ENCODE measurements around the gene GNAT1.

The GNAT1 gene

DNA sequence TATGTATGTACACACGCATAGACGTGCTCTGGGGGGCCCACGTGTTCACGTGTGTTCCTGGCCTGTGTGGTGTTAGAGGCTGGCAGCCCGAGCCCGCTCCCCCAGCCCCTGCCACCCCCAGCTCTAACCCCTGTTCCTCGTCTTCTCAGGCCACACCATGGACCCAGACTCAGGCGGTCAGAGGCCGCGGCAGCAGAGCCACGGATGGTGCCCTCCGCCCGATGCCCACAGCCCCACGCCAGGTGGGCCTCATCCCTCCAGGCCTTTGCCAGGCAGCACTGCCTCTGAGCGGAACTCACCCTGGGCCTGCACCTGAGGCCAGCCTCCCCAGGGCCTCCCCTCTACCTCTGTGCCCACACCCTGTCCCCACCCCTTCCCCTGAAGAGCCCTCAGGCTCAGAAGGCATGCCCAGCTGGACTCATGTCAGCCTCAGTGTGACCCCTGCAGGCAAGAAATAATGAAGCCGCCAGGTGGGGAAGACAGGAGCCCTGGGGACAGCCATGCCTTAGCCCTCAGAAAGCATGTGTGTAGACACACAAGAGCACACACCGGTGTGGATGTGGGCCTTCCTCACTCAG, 16.4 kb upstream of the GNAT1 start:
- no peak for DNase-seq (ENCODE audit: low read depth in 2 of 3, low spot score in 2 of 3)

DNA sequence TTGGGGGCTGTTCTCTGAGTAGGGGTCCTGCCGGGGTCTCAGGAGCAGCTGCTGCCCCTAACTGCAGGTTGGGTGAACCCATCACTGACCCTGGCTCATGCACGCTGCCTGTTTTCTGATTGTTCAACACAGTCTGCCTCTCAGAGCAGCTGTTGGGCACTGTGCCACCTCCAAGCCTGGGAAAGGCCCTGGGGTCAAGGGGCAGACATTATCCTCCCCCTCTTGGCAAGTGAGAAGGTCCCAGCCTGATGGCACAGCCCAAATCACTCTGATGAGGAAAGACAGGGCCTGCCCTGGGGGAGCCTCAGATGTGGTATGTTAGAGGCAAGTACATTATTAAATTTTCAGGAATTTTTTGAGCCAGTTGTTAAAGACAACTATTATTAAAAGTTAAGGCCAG, 14.1 kb upstream of the GNAT1 start:
- DNase-seq (ENCODE audit: low read depth in 2 of 3, low spot score in 2 of 3): no peak

DNA sequence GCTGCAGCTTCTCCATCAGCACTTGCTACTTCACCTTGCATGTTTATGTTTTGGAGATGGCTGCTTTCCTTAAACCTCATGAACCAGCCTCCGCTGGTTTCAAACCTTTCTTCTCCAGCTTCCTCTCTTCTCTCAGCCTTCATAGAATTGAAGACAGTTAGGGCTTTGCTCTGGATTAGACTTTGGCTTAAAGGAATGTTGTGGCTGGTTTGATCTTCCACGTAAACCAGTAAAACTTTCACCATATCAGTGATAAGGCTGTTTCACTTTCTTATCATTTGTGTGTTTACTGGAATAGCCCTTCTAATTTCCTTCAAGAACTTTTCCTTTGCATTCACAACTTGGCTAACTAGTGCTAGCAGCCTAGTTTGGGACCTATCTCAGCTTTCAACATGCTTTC, 11.7 kb upstream of the GNAT1 start:
- DNase-seq (ENCODE audit: low read depth in 2 of 3, low spot score in 2 of 3): no peak

DNA sequence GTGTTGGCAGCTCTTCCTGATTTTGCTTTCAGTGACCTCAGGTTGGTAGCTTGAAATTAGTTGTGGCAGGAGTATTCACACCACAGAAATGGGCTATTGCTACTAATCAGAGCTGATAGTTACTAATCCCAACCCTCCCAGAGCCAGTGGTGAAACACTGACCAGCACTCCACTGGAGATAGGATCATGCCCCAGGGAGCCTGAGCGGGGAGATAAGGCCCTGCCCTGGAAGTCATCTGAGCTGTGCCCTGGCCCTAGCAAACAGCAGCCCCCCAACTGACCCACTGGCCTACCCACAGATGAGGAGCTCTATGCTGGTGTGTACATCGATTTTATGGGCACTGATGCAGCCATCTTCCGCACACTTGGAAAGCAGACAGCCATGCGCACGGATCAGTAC, 9.4 kb upstream of the GNAT1 start:
- no peak for DNase-seq (ENCODE audit: low read depth in 2 of 3, low spot score in 2 of 3)

DNA sequence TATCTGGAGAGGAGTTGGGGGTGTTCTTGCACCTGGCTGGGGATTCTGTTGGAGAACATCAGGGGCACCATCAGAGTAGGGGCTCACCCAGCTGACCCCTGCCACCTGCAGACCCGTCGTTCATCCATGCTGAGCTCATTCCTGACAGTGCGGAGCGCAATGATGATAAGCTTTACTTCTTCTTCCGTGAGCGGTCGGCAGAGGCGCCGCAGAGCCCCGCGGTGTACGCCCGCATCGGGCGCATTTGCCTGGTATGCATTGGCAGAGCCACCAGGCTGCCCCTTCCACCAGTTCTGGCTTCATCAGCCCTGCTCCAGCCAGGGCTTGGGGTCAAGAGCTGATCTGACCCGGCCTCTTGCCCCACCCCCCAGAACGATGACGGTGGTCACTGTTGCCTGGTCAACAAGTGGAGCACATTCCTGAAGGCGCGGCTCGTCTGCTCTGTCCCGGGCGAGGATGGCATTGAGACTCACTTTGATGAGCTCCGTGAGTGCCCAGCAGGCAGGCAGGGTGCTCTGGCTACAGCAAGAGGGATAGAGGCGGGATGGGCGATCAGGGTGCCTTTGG, 8.8 kb upstream of the GNAT1 start:
- DNase-seq (ENCODE audit: low read depth in 2 of 3, low spot score in 2 of 3): no peak

DNA sequence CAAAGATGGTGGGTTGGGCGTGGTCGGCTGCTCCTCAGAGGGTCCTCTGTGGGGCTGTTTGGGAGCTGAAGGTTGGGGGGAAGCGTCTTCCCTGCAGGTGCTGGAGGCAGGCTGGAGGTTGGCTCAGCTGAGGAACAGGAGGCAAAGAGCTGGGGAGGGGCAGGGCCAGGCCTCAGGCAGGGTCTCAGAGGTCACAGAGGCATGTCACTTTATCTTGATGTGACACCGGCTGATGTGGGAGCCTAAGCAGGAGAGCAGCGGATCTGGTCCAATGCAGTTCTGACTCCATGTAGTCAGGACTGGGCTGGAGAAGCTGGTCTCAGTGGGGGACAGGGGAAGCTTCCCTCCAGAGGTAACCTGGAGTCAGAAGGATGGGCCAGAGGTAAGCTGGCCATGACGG, 7.7 kb upstream of the GNAT1 start:
- no peak for DNase-seq (ENCODE audit: low read depth in 2 of 3, low spot score in 2 of 3)

DNA sequence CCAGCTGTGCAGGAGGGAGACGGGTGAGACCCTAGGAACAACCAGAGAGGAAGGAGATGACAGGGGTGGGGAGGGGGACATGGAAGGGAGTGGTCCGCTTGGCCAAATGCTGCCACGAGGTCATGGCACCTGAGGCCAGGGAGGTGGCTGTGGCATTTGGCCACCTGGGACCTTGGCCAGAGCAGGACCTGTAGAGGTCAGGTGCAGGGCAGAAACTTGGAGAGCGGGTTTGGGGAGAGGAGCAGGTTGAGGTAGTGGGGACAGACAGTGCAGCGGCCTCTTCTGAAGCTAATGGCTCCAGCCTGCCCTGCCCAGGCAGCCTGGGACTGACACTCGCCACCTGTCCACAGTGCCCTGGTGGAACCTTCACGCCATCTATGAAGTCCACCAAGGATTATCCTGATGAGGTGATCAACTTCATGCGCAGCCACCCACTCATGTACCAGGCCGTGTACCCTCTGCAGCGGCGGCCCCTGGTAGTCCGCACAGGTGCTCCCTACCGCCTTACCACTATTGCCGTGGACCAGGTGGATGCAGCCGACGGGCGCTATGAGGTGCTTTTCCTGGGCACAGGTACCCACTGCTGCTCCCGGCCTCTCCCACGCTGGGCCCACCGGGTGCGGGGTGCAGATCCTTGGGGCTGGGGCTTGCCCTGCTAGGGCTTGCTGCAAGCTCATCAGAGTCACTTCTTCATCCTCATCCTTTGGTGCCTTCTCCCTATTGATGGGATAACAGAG, 7.0 kb upstream of the GNAT1 start:
- no peak for DNase-seq (ENCODE audit: low read depth in 2 of 3, low spot score in 2 of 3)

DNA sequence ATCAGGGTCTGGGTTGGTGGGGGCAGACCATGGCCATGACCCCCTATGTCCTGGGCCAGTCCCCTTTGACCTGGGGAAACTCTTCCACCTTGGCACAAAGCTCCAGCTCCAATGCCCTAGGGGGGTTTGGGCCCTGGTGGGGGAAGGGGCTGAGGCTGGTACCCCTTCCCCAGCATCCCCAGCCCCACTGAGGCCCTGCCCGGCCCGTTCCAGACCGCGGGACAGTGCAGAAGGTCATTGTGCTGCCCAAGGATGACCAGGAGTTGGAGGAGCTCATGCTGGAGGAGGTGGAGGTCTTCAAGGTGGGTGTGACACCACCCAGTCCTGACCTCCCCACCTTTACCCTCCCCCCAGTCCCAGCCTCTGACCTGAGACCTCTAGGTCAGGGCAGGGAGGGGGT, 6.2 kb upstream of the GNAT1 start:
- no peak for DNase-seq (ENCODE audit: low read depth in 2 of 3, low spot score in 2 of 3)

DNA sequence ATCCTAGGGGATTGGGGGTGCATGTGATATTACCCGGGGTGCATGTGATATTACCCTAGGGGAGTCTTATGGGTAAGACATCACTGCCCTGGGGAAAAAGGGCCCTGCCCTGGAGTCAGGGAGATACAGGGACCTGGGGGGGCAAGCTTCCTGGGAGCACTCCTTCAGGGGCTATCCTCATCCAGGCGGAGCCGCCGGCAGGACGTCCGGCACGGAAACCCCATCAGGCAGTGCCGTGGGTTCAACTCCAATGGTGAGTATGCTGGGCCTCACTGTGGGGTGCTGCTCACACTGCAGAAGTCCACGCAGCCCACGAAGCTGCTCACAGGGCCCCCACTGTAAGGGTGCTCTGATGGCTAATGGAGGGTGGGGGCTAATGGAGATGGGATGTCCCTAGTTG, 5.3 kb upstream of the GNAT1 start:
- DNase-seq (ENCODE audit: low read depth in 2 of 3, low spot score in 2 of 3): no peak

DNA sequence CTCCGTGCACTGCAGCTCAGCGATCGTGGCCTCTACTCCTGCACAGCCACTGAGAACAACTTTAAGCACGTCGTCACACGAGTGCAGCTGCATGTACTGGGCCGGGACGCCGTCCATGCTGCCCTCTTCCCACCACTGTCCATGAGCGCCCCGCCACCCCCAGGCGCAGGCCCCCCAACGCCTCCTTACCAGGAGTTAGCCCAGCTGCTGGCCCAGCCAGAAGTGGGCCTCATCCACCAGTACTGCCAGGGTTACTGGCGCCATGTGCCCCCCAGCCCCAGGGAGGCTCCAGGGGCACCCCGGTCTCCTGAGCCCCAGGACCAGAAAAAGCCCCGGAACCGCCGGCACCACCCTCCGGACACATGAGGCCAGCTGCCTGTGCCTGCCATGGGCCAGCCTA, 3.7 kb upstream of the GNAT1 start:
- DNase-seq (ENCODE audit: low read depth in 2 of 3, low spot score in 2 of 3): no peak

DNA sequence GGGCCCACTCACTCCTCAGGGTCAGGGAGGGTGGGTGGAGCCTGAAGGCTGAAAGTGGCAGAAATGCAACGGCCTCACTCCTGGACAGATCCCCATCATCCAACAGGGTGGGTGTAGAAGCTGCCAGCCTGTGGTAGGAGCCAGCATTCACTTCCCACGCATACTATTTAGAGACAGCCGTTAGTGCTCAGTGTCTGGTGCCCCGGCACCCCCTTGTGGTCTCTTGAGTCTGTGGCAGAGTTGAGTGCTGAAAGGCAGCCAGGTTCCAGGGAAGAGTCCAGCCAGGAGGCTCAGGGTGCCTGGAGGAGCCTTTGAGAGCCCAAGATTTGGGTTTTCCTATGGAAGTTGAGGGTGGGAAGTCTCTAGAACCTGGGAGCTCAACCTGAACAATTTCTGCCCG, 2.1 kb upstream of the GNAT1 start:
- no peak for DNase-seq (ENCODE audit: low read depth in 2 of 3, low spot score in 2 of 3)

DNA sequence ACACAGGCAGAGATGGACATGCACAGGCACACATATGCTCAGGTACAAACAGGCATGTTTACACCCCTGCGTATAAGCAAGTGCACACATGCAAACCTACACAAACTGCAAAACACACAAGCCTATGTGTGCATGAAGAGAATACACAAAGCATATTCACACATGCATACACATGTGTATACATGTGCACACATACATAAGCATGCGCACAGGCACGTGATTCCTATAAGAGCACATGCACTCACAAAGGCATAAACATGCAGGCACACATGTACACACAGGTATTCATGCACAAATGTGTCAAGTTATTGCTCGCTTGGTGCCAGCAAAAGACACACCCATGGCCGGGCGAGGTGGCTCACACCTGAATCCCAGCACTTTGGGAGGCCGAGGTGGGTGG, 1.4 kb upstream of the GNAT1 start:
- DNase-seq (ENCODE audit: low read depth in 2 of 3, low spot score in 2 of 3): no peak

DNA sequence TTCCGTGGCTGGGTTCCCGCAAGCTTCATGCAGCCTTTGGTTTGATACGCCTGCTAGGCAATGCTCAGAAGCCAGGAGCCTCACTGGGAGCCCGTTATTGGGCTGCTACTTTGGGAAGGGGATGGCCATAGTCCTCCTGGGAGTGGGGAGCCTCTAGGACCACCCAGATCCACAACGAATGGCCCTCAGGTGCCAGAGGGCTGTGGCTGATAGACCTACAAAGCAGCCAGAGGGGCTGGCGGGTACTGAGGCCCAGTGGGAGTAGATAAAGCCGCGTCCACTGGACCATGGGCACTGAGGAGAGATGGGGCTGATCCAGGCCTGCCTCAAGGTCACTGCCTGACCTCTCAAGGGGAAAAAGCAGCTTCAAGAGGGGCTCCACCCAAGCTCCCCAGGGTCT, 714 bp downstream of the GNAT1 start:
- no peak for DNase-seq (ENCODE audit: low read depth in 2 of 3, low spot score in 2 of 3)

DNA sequence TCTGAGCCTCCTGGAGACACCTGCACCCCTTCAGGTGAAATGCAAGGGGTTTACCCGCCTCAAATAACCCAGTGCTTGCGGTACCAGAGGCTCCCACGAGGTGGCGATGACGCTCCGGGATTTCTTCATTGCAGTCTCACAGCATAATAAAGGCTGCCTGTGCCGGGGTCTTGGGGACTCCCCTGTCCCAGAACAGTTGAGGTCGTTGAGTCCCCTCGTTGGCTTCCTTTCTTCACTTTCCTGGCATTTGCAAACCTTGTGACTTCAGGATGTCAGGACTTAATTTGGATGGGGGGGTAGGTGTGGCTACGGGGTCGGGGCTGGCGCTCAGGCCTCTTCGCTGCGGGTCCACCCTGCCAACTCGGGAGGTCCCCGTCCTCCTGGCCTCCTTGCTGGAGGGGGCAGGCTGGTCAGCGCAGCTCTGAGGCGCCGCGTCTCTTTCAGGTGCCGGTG, 1.3 kb downstream of the GNAT1 start:
- DNase-seq (ENCODE audit: low read depth in 2 of 3, low spot score in 2 of 3): peak; percentile 52 to 94 (median 84)

DNA sequence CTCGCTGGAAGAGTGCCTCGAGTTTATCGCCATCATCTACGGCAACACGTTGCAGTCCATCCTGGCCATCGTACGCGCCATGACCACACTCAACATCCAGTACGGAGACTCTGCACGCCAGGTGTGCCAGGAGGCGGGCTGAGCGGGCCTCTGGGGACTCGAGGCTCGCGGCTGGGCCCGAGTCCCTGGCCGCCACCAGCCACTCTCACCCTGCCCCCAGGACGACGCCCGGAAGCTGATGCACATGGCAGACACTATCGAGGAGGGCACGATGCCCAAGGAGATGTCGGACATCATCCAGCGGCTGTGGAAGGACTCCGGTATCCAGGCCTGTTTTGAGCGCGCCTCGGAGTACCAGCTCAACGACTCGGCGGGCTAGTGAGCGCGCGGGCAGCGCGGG, 1.9 kb downstream of the GNAT1 start:
- no peak for DNase-seq (ENCODE audit: low read depth in 2 of 3, low spot score in 2 of 3)

DNA sequence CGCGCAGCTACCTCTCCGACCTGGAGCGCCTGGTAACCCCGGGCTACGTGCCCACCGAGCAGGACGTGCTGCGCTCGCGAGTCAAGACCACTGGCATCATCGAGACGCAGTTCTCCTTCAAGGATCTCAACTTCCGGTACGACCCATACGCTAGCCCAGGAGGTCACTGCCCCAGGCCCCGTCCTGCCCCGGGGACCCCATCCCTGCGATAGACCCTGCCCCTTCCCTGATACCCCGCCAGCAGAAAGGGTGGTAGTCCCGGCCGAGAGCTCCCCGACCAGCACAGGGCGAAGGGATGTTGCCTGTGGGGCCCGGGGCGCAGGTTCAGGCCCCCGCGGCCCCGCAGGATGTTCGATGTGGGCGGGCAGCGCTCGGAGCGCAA, 2.3 kb downstream of the GNAT1 start:
- no peak for DNase-seq (ENCODE audit: low read depth in 2 of 3, low spot score in 2 of 3)

DNA sequence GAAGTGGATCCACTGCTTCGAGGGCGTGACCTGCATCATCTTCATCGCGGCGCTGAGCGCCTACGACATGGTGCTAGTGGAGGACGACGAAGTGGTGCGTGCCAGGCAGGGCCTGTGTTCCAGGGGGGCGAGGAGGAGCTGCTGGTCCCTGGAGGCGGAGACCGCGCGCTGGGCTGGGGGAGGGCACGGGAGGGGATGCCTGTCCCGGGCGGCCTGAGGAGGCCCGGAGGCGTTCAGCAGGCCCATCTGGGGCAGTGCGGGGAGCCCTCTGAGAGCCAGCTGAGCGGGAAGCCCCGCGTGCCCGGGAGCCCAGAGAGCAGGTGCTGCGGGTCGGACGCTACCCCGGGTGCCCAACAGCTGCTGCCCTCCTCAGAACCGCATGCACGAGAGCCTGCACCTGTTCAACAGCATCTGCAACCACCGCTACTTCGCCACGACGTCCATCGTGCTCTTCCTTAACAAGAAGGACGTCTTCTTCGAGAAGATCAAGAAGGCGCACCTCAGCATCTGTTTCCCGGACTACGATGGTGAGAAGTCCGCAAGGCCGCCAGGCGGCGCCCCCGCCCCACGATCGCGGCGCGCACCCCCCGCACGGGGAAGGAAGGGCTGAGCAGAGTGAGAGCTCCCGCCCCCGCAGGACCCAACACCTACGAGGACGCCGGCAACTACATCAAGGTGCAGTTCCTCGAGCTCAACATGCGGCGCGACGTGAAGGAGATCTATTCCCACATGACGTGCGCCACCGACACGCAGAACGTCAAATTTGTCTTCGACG, 2.9 kb downstream of the GNAT1 start:
- DNase-seq (ENCODE audit: low read depth in 2 of 3, low spot score in 2 of 3): peak; percentile 38 to 64 (median 58)

DNA sequence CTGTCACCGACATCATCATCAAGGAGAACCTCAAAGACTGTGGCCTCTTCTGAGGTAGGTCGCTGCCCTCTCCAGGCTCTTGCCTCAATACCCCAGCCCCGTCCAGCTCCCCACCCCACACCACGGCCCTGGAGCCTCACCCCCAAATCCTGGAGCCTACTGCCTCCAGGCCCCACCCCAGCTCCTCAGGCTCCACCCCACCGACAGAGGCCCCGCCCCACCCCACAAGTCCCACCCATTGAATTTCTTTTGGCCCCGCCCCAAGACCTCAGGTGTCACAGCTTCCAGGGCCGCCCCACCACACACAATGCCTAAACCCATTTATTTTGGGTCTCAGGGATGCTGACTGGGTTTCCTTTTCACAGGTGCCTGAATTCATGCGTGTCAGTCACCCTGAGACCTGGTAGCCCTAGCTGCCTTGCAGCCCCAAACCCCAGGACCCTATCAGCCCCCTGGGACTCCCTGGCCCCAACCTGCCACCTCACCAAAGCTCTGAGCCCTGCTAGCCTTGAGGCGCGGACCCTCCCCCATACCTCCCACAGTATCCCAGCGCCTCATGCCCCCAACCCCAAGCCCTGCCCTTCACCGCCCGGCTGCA, 3.6 kb downstream of the GNAT1 start:
- no peak for DNase-seq (ENCODE audit: low read depth in 2 of 3, low spot score in 2 of 3)

DNA sequence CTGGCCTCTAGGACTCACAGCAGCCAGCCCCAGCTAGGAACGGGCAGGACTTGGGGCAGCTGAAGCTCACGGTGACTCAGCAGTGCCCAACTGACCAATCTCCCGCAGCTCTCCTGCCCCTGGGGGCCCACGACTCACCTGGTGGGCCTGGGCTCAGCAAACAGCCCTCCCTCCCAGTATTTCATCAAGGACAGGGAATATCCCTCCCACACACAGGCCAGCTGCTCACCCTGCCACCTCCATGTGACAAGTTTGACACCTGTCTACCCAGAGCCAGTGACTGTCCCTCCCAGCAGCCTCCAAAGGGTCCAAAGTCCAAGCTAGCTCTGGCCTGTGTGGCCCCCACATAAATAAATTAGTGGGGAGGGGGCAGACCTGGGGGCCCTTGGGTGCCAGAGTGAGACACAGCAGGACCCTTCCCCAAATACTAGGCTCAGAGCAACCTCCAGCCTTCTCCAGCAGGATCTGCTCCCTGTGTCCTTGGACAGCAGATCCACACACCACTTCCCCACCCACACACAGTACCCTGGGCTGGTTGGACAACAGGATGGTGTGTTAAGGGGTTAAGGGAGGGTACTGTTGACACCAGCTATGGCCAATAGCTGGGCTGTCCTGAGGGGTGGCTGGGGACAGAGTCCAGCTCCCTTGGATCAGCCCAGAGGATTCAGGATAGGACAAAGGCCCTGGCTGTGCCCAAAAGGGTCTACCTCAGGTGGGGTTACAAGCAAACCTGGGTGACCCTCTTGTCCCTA, 4.3 kb downstream of the GNAT1 start:
- DNase-seq (ENCODE audit: low read depth in 2 of 3, low spot score in 2 of 3): no peak

DNA sequence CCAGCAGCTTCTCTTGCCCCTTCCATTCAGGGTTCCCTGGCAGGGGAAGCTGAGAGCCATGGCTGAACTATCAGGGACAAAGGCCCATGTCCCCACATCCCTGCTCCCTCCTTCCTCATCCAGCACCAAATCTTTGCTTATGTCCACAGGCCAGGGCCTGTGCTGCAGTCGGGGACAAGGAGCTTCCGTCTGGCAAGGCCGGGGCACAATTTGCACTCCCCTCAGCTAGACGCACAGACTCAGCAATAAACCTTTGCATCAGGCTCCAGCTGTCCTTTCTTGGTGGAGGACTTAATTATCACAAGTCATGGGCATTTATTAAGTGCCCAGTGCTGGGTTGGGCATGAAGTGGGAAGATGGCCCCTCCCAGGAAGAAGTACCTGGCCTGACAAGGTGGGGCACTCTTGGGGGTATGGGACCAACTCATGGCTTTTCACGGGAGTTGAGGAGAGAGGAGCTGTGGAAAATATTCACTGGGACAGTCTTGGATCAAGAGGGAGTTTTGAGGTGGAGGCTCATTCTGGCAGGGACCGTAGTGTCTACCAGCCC, 4.9 kb downstream of the GNAT1 start:
- DNase-seq (ENCODE audit: low read depth in 2 of 3, low spot score in 2 of 3): no peak
